ENCODE data around the gene FAM222B.
A peak's percentile ranks its signal among the peaks of the same experiment; 100 is the strongest.
"Not testable (repeated sequence)": the region's sequence is repeated elsewhere in the genome, so short reads cannot be mapped to it uniquely, and the experiment has no call there.

FAM222B gene

GRCh38 chr17:28854457-28855335 is 12.1 kb upstream of the FAM222B start, which contains the start of gene ERAL1:
Gene ERAL1 (plus strand): TSS chr17:28855016. CDS start chr17:28855035, 19 bp downstream.
- DNase-seq (ENCODE audit: low read depth) = peak; percentile 93

GRCh38 chr17:28853295-28853694 is 10.7 kb upstream of the FAM222B start:
- no peak for DNase-seq (ENCODE audit: low read depth)
- TF ChIP-seq, protein P1, sequence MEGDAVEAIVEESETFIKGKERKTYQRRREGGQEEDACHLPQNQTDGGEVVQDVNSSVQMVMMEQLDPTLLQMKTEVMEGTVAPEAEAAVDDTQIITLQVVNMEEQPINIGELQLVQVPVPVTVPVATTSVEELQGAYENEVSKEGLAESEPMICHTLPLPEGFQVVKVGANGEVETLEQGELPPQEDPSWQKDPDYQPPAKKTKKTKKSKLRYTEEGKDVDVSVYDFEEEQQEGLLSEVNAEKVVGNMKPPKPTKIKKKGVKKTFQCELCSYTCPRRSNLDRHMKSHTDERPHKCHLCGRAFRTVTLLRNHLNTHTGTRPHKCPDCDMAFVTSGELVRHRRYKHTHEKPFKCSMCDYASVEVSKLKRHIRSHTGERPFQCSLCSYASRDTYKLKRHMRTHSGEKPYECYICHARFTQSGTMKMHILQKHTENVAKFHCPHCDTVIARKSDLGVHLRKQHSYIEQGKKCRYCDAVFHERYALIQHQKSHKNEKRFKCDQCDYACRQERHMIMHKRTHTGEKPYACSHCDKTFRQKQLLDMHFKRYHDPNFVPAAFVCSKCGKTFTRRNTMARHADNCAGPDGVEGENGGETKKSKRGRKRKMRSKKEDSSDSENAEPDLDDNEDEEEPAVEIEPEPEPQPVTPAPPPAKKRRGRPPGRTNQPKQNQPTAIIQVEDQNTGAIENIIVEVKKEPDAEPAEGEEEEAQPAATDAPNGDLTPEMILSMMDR (IDR thresholded peaks at IDR 0.05; ENCODE audit: low read depth, low read length) = no peak
- no peak for TF ChIP-seq MYC (IDR thresholded peaks at IDR 0.05; ENCODE audit: low read depth, low read length)
- H3K4me3 ChIP-seq (ENCODE audit: low read depth, low read length) = no peak overlapping the region

More at GRCh38 chr17:28854457-28855335, 12.1 kb upstream of the FAM222B start, which contains the start of gene ERAL1:
- H3K4me3 ChIP-seq (ENCODE audit: low read depth, low read length) = peak within 1 kb of the TSS; percentile 87
- TF ChIP-seq MAX (IDR thresholded peaks at IDR 0.05; ENCODE audit: low read depth, low read length) (peak; percentile 82), POLR2A (IDR thresholded peaks at IDR 0.05; ENCODE audit: extremely low read depth, insufficient read length) (peak; percentile 70), MYC (IDR thresholded peaks at IDR 0.05; ENCODE audit: low read depth, low read length) (peak; percentile 53; the same call in 1 of the 2 replicates)
- TF ChIP-seq, protein P1 (IDR thresholded peaks at IDR 0.05; ENCODE audit: low read depth, low read length) = peak; percentile 10

- no peak for TF ChIP-seq POLR2A (IDR thresholded peaks at IDR 0.05; ENCODE audit: extremely low read depth, insufficient read length)
- TF ChIP-seq, protein P1 (IDR thresholded peaks at IDR 0.05; ENCODE audit: low read depth, low read length) = no peak
- no peak for TF ChIP-seq MYC (IDR thresholded peaks at IDR 0.05; ENCODE audit: low read depth, low read length)
- TF ChIP-seq MAX (IDR thresholded peaks at IDR 0.05; ENCODE audit: low read depth, low read length) = no peak
- peak; percentile 52 for DNase-seq (ENCODE audit: low read depth)
- no peak overlapping the region for H3K4me3 ChIP-seq (ENCODE audit: low read depth, low read length)
These were observed 6.7 kb upstream of the FAM222B start for GRCh38 chr17:28849281-28849680.

GRCh38 chr17:28848667-28849066 is 6.1 kb upstream of the FAM222B start:
- not testable (repeated sequence) for H3K4me3 ChIP-seq (ENCODE audit: low read depth, low read length)
- TF ChIP-seq, protein P1 (IDR thresholded peaks at IDR 0.05; ENCODE audit: low read depth, low read length) = peak; percentile 63
- peak; percentile 70 for DNase-seq (ENCODE audit: low read depth)

DNA sequence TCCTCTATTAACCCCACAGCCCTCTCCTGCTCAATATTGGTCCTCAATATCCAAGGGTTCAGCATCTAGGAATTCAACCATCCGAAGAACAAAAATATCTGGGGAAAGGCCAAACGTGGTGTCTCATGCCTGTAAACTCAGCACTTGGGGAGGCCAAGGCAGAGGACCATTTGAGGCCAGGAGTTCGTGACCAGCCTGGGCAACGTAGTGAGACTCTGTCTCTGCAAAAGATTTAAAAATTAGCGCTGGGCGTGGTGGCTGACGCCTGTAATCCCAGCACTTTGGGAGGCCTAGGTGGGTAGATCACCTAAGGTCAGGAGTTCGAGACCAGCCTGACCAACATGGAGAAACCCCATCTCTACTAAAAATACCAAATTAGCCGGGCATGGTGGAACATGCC is 4.1 kb upstream of the FAM222B start:
- not testable (repeated sequence) for H3K4me3 ChIP-seq (ENCODE audit: low read depth, low read length); DNase-seq (ENCODE audit: low read depth)

- DNase-seq (ENCODE audit: low read depth) = no peak
- no peak overlapping the region for H3K4me3 ChIP-seq (ENCODE audit: low read depth, low read length)
- TF ChIP-seq MYC (IDR thresholded peaks at IDR 0.05; ENCODE audit: low read depth, low read length) = no peak
- no peak for TF ChIP-seq MAX (IDR thresholded peaks at IDR 0.05; ENCODE audit: low read depth, low read length)
- no peak for TF ChIP-seq POLR2A (IDR thresholded peaks at IDR 0.05; ENCODE audit: extremely low read depth, insufficient read length)
- TF ChIP-seq, protein P1 (IDR thresholded peaks at IDR 0.05; ENCODE audit: low read depth, low read length) = no peak
These were observed 3.6 kb upstream of the FAM222B start for GRCh38 chr17:28846231-28846630.
